Activated T-helper 1 cell treated with anti-CD3 and anti-CD28 coated beads, Interleukin-2, amount 50 U/mL, for 16 hours (primary cell): ENCODE results near the gene UTP14C.
"Not testable (repeated sequence)": the region's sequence is repeated elsewhere in the genome, so short reads cannot be mapped to it uniquely, and the experiment has no call there.

Source experiments
- DNase-seq, 2 donors: peaks; one replicate each; pipeline ENCODE4 v3.0.0-alpha.2; 2020; ENCODE audit warnings: low read depth in 1 of 2, low spot score in 1 of 2

The UTP14C gene

DNA sequence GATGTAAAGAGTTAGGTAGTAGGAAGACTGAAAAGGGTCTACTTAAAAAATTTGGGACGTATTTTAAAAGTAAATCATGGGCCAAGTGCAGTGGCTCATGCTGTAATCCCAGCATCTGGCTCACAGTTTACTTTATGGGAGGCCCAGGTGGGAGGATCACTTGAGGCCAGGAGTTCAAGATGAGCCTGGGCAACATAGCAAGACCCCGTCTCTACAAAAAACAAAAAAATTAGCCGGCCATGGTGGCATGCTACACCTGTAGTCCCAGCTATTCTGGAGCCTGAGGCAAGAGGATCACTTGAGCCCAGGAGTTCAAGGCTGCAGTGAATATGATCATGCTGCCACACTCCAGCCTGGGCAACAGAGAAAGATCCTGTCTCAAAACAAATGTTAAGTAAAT, 23.0 kb downstream of the UTP14C start:
- no peak for DNase-seq

DNA sequence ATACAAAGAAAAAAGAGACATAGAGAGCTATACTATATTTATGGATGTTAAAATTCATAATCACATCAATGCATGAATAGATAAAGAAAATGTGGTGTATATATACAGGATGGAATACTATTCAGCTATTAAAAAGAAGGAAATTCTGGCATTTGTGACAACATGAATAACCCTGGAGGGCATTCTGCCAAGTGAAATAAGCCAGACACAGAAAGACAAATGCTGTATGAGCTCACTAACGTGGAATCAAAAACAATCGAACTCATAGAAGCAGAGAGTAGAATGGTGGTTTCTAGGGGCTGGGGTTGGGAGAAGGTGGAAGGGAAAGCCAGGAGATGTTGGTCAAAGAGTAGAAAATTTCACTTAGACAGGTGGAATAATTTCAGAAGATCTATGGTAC, 24.0 kb downstream of the UTP14C start:
- DNase-seq, result no peak

DNA sequence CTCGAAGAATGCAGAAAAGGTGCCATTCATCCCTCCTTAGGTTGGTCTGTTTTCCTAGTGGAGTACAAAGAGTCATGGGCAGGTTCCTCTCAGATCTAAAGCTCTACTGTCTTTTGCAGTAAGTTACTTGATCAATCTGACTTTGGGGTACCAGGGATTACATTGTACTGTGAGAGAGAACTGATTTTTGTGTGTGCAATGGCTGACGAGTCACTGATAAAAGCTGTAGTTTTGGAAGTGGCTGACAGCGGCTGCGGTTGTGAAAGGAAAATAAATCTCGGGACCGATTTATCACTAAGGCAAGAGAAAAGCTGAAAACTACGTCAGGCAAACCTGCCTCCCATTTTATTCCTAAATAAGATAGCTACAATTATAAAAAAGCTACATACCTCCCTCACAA, 26.9 kb downstream of the UTP14C start:
- DNase-seq, result no peak

DNA sequence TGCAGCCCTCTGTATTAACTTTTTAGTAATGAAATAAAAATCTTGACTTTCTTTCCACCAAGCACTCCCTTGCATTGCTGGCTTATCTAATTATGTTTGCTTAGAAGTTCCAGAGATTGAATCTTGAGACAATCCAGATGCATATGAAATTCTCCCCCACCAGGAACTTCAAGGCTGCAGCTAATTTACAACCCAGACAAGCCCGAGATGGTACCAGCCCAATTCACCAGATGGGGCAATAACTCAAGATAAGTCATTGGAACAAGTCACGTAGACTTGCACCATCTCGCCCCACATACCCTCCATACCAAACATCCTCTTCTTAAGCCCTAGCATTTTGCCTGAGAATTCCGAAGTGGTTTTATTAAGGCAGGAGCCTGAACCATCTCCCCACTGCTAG, 29.0 kb downstream of the UTP14C start:
- DNase-seq, result no peak

DNA sequence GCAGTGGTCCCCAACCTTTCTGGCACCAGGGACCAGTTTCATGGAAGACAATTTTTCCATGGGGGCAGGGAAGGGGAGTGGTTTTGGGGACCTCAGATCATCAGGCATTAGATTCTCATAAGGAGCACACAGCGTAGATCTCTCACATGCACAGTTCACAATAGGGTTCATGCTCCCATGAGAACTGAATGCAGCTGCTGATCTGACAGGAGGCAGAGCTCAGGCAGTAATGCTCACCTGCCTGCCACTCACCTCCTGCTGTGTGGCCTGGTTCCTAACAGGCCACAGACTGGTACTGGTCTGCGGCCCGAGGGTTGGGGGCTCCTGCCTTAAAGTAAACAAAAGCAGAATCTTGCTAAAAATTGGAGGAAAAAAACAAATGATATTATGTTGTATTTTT, 36.6 kb downstream of the UTP14C start:
- DNase-seq, result not testable (repeated sequence)

DNA sequence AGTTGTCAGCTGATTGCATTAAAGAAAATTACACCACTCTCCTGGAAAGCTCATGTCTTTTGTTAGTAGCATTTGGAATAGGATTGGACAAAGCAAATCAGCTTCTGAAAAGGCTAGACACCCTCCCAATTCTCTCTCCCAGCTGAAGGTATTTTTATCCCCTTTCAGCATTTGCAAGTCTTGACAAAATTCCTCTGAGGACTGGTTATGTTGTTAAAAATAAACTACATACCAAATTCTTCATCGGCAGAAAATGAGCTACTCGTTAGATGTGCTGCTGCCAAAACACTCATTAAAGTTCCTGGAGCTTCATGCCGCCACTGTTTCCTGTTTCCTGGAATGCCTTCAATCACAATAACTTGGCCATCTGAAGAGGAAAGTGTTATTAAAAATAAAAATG, 37.1 kb downstream of the UTP14C start:
- no peak for DNase-seq

DNA sequence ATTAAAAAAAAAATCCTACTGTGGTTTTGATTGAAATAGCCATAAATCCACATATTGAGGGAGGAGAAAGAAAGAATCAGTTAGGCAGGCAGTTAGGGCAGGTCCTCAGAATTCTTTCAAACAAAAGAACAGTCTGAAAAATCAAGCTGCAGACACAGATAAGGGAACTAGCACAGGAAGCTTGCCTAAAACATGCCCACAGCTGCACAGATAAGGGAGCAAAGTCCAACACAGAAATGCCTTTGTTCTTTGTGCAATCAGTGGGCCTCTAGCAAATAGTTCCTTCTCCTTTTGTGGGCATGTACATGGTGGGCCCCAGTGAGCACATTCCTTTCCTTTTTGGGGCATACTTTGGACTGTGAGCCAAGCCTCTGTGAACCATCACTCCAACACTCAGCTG, 42.7 kb downstream of the UTP14C start:
- no peak for DNase-seq

DNA sequence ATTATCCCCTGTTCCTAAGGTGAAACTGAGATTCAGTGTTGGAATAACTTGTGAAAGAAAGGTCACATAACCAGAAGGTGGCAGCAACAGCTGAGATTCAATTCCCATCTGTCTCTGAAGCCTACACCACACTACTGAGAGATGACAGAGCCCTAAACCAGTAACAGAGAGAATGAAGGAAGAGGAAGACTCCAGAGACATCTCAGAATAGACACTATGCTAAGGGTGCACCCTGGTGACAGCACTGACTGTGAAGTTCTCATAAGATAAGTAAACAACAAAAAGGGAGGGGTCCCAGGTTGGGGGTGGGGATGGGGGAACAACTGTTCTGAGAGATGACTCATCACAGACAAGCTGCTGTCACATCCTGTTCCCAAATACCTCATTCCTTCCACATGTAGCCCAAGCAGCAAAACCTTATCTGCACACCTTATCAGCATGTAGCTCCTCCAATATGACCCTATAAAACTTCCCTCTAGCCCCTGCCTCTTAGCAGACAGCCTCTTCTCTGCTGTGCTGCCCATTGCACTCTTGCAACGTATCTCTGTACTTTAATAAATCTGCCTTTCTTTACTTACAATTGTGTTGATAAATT, 46.5 kb downstream of the UTP14C start:
- DNase-seq, result no peak
